Measurements from ENCODE around the gene SBSN.
"Not testable (repeated sequence)": the region's sequence is repeated elsewhere in the genome, so short reads cannot be mapped to it uniquely, and the experiment has no call there.

SBSN gene

DNA sequence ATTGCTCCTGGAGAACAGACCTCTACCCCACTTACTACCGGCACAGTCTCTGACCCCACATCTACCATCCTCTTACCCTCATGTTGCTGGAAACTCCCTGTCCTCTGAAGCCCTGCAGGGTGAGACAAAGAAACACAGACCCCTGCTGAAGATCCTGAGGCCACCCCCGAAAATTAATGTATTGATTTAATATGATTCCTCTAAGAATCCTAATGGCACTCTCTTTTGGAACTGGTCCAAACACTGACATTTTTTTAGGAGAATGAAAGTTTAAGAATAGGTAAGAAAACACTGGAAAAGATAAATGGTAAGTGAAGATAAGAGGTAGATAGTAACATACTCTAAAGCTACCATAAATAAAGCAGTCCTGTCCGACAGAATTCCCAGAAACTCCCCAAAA lies 20.0 kb downstream of the SBSN start:
- DNase-seq (ENCODE audit: low read depth): no peak

- no peak for DNase-seq (ENCODE audit: low read depth)
Observed at GRCh38 chr19:35507561-35507960, 20.6 kb downstream of the SBSN start.

DNA sequence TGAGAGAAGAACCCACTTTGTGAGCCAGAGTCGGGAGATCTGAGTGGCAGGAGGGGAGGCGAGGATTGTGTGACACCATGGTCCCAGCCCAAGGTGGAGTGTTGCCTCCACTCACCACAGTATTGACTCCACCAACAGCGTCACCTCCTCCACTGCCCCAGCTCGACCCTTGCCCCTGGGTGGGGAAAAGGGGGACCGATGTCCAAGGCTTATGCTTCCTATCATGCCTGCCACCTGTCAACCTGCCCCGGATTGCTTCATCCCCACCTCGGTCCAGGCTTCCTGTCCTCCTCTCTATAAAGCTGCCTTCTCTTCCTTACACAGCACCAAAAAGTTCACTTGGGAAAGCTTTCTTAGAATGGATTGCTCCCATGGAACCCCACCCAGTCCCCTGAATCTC lies 22.1 kb downstream of the SBSN start:
- no peak for DNase-seq (ENCODE audit: low read depth)

DNA sequence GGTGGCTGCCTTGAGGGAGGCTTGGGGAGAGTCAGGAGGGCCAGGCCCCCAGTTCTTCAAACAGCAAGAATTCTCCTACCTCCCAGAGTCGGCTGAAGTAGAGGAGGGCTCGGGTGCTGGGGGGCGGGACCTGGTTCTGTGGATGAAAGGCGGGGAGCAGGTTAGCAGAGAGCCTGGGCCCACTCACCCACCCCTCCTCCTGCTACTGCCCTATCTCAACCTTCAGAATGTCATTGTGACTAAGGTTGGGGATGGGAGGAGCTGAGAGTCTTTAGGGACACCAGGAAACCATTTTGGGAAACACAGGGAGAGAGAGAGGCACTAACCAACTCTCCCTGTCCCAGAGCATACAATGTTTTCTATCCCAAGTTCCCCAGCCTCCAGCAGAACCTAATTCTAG lies 25.4 kb downstream of the SBSN start:
- no peak for DNase-seq (ENCODE audit: low read depth)

DNA sequence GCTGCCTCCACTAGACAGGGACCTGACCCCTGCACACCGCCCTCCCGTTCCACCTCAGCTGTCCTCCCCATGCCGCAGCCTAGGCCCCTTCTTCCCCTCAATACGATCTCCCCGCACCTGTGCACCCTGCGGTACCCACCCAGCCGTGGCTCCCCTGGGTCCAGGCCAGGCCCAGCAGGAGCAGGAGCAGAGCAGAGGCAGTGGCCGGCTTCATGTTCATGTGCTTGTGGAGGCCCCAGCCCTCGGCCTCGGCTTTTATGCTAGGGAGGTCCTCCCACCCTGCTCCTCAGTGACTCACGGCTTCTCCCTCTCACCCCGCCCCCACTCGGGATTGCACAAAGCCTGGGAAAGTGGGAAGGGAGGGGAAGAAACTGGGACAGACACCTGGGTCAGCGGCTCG lies 26.4 kb downstream of the SBSN start:
- no peak for DNase-seq (ENCODE audit: low read depth)

DNA sequence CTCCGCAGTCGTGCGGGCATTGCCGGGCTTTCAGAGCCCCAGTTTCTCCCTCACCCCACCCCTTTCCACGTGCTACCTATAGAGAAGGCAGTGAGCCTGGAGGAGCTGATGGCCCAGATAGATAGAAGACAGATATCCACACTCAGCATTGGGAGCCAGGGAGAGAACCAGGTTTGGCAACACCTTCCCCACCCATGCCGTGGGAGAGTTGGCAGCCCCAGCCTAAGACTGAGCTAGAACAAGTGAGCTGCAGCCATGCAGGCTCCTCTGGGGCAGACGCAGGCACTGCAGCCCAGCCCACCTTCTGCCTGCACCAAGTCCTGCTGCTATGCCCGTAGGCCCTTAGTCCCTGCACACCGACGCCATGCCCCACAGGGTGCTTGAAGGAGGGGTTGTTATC lies 27.5 kb downstream of the SBSN start:
- DNase-seq (ENCODE audit: low read depth): no peak

- no peak for DNase-seq (ENCODE audit: low read depth)
Observed at GRCh38 chr19:35498984-35499527, 29.1 kb downstream of the SBSN start.

DNA sequence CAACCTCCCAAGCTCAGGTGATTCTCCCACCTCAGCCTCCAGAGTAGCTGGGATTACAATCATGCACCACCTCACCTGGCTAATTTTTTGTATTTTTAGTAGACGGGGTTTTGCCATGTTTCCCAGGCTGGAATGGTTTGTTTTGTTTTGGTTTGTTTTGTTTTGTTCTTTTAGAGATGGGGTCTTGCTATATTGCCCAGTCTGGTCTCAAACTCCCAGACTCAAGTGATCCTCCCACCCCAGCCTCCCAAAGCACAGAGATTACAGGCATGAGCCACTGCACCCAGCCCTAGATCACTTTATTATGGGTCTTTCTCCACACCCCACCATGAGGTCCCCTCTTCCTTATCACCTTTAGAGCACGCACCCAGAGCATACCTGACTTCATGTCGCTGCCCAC lies 29.9 kb downstream of the SBSN start:
- DNase-seq (ENCODE audit: low read depth): no peak

GRCh38 chr19:35497406-35497805 lies 30.7 kb downstream of the SBSN start:
- no peak for DNase-seq (ENCODE audit: low read depth)

GRCh38 chr19:35495107-35496064 lies 32.7 kb downstream of the SBSN start:
- DNase-seq (ENCODE audit: low read depth): peak; percentile 54

- no peak for DNase-seq (ENCODE audit: low read depth)
Observed at GRCh38 chr19:35493971-35494370, 34.1 kb downstream of the SBSN start.

- no peak for DNase-seq (ENCODE audit: low read depth)
Observed at GRCh38 chr19:35491836-35492360, 36.2 kb downstream of the SBSN start.

GRCh38 chr19:35490364-35490763 lies 37.7 kb downstream of the SBSN start, which contains the start of gene KRTDAP:
Gene KRTDAP (minus strand): TSS chr19:35490464. CDS start chr19:35490442, 22 bp downstream.
- no peak for DNase-seq (ENCODE audit: low read depth)

DNA sequence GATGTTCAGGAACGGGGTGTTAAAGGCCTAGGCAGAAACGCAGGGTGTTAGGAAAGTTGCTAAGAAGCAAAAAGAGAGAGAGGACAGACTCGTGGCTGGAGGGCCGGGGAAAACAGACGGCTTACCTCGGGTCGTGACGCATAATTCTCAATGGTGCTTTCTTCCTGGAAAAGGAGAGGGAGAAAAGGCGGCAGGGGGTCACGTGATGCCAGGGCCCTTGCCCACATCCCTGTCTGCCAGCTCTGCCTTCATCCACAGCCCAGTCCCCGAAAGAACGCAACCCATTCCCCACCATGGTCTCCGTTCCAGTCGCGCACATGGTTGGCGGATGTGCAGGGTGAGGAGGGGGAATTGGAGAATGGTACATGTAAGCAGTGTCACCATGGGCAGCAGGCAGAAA lies 39.4 kb downstream of the SBSN start:
- DNase-seq (ENCODE audit: low read depth): no peak

- DNase-seq (ENCODE audit: low read depth): no peak
Observed at GRCh38 chr19:35487656-35488182, 40.4 kb downstream of the SBSN start.

DNA sequence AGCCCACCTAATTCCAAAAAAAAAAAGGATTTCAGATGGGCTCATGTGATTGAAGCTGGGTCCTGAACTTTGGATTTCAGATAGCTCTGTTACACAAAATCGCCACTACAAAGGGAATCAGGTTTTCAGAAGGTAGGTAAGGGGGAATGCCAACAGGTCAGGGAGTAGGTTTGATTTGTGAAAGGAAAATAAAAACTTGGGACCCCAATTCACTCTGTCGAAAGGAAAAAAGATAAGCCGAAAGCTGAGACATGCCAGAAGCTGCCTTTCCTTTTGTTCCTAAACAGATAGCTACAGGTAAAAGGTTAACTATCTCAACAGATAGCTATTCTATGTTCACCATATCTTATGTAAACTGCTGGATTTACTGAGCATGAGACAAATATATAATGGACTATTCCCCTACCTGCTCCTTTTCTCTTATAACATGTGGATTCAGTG lies 41.8 kb downstream of the SBSN start:
- no peak for DNase-seq (ENCODE audit: low read depth)

GRCh38 chr19:35484252-35485036 lies 43.7 kb downstream of the SBSN start:
- DNase-seq (ENCODE audit: low read depth): no peak

DNA sequence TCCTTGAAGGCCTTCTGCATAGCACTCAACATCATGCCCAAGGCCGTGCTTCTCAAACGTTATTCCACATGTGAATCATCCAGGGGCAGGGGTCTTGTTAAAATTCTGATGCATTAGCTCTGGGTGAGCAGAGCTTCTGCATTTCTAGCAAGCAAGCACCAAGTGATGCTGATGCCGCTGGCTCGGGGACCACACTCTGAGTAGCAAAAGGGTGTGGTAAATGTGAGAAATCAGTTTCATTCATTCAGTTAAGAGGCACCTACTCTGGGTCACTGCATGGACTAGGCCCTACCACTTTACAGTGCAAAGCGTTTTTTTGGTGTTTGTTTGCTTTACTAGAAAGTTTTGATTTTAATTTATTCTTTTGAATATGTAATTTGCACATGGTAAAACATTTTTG lies 45.0 kb downstream of the SBSN start:
- DNase-seq (ENCODE audit: low read depth): no peak

- DNase-seq (ENCODE audit: low read depth): no peak
Observed at GRCh38 chr19:35478794-35479677, 49.1 kb downstream of the SBSN start.

DNA sequence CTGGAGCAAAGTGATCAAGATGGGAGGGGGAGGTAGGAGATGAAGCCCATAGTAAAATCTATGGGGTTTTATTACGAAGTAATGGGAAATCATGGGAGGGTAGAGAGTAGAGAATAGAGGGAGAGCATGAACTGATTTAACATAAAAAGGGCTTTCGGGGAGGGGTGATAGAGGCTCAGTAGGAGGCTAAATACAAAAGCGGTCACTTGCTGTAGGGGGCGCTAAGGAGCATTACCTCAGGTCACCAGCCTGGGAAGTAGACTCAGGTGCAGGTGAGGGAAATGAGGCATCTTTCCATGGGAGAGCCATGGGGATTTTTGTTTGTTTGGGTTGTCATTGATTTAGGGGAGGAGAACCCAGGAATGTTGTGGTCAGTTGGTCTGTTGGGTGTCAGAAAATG lies 52.0 kb downstream of the SBSN start:
- no peak for DNase-seq (ENCODE audit: low read depth)

DNA sequence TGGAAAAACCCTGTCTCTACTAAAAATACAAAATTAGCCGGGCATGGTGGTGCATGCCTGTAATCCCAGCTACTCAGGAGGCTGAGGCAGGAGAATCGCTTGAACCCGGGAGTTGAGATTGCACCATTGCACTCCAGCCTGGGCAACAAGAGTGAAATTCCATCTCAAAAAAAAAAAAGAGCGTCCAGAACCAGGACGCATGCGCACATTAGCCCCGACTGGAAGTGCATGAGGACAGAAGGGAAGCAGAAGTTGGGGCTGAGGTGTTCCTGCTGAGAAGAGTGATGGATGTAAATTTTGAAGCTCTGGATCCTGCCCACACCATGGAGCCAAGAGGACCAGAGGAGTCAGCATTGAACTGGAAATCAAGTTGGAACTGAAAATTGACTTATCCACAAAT lies 53.5 kb downstream of the SBSN start:
- DNase-seq (ENCODE audit: low read depth): not testable (repeated sequence)

All from HS-27A (cell line).